LNCaP clone FGC (cell line): ENCODE results near the gene TENM4.

ENCODE experiments used
- DNase-seq: peaks from one replicate; pipeline ENCODE4 v3.0.0-alpha.2; 2011; ENCODE audit warnings: low read depth
- H3K4me3 ChIP-seq: 2 replicates; pipeline ENCODE4 v1.5.1; 2011; ENCODE audit warnings: mild to moderate bottlenecking, low read depth, low read length, control low read depth
- TF ChIP-seq, protein P1 (sequence below): IDR thresholded peaks from 2 replicates; pipeline ENCODE4 v1.5.1; 2012; ENCODE audit warnings: mild to moderate bottlenecking; ENCODE audit not compliant: control insufficient read depth, insufficient read depth; ENCODE audit errors: extremely low read depth

Gene TENM4

DNA sequence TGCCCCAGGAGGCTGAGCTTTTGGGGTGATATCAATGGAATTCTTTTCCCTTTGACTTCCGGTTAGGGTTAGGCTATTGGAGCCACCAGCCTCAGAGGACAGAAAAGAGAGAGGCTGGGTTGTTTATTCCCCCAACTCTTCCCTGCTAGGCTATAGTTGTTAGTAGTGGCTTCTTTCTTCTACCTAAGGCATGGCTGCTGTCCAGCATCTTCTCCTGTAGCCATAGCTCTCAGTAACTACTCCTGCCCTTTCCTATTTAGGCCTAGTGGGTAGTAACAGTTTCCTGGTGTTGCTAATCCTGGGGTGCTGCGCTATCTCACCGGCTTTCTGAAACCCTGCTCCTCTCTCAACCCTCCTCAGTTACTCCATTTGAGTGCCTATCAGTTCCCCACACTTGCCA is 184.9 kb downstream of the TENM4 start:
- no peak for DNase-seq
- TF ChIP-seq, protein P1, sequence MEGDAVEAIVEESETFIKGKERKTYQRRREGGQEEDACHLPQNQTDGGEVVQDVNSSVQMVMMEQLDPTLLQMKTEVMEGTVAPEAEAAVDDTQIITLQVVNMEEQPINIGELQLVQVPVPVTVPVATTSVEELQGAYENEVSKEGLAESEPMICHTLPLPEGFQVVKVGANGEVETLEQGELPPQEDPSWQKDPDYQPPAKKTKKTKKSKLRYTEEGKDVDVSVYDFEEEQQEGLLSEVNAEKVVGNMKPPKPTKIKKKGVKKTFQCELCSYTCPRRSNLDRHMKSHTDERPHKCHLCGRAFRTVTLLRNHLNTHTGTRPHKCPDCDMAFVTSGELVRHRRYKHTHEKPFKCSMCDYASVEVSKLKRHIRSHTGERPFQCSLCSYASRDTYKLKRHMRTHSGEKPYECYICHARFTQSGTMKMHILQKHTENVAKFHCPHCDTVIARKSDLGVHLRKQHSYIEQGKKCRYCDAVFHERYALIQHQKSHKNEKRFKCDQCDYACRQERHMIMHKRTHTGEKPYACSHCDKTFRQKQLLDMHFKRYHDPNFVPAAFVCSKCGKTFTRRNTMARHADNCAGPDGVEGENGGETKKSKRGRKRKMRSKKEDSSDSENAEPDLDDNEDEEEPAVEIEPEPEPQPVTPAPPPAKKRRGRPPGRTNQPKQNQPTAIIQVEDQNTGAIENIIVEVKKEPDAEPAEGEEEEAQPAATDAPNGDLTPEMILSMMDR = no peak
- no peak overlapping the region for H3K4me3 ChIP-seq

DNA sequence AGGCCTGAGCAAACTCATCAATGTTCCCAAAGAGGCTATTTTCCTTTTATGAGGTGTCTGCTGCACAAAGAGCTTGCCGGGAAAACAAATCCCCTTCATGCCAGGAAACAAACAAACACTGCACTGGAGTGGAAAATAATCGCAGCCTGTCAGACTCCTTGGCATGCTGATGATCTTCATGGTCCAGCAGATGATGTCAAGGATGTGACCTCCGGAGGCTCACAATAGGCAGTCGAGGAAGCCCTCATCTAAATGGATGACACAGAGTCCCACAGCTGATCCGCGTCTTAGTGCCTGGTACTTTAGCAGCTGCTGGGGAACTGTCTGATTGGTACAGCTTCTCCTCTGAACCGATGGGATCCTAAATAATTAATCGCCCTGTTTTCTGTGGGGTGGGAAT is 187.6 kb downstream of the TENM4 start:
- TF ChIP-seq, protein P1 = no peak
- DNase-seq = no peak
- H3K4me3 ChIP-seq = no peak overlapping the region

DNA sequence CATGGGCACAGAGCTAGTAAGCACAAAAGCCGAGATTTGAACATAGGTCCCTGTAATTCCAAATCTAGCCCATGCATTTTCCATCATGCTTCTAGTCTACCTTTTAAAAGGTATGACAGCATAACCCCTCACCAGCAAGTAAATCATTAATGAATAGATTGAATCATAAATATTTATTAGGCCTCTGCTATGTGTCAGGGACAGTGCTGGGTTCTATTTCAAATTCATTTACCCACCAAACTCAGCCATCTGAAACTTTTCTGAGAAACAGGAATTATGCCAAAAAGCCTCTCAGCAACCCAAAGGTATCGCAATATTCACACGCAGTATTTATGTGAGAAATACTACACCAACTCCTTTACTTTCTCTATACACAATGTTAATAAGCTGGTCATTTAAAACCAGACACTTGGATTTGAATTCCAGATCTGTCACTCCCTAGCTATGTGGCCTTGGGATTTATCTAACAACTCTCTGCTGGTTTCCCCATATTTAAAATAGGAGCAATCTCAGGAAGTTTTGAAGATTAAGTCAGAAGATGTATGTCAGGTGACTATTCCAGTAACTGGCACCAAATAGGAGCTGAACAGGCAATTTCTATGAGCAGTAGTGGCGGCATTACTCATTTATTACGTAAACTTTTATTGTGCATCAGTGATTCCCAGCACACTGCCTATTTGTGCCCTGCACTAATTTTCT is 191.4 kb downstream of the TENM4 start:
- no peak for DNase-seq
- H3K4me3 ChIP-seq = no peak overlapping the region
- TF ChIP-seq, protein P1 = no peak

DNA sequence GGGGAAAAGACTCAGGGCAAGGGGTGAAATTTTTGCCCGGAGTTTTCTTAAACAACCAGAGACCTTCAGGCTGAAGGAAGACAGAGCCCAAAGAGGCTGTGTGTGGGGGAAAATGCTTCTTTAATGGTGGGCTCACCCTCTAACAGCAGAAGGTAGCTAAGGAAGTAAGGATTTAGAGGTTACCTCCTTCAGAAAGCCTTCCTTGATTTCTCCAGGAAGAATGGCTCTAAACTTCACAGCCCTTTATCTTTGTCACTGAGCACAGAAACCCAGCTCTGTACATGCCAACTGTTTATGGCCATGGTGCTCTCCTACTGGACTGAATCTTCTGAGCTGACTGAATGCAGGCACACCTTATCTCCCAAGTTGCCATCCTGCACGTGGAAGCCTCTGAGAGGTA is 196.0 kb downstream of the TENM4 start:
- DNase-seq = no peak
- TF ChIP-seq, protein P1 = no peak

DNA sequence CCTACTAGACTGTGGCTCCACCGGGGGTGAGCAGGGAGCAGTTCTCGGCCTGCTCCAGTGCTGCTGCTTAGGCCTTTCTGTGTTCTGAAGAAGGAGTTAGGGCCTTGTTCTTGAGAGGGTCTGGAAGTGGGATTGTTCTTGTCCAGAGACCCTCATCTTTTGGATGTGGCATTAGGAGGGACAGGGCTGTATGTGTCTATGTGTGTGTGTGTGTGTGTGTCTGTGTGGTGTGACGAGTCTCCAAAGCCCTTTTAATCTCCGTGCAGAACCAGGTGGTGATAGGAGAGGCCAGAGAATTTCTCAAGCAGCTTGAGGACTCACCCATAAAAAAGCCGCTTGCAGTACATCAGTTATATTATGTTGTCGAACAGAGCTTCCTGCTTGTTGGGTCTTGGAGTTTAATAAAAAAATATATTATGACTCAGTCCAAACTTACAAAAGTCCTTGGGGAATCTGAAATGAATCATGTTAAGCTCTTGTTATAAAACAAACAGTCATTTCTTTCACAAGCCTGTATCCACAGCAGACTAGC is 196.5 kb downstream of the TENM4 start:
- no peak for DNase-seq
- no peak overlapping the region for H3K4me3 ChIP-seq
- TF ChIP-seq, protein P1 = no peak

More for the DNA sequence above, 196.0 kb downstream of the TENM4 start:
- H3K4me3 ChIP-seq = no peak overlapping the region

DNA sequence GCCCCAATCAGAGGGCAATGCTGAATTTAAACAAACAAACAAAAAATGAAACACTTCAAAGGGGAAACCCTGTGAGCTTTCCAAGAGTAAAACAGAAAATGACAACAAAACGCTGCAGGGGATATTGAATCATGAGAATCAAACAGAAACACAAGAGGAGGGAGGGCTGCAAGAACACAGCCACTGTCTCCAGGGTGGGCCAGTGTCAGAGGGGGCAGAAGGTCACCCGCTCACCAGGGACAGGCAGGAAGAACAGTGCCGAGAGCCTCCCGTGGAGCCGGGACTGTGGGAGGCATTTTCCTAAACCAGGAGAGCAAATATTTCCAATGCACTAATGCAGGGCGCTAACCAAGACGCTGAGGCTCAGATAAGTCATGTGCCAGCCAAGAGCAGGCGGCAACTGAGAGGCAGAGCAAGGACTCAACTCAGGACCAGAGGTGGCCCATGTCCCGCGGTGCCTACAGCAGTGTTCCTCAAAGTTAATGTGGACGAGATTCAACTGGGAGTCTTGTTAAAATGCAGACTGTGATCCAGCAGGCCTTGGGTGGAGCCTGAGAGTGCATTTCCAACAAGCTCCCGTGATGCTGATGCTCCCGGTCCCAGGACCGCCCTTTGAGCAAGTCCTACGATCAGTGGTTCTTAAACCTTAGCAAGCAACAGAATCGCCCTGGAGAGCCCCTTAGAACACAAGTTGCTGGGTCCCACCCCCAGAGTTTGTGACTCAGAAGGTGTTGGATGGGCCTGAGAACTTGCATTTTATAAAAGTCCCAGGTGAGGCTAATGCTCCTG is 197.2 kb downstream of the TENM4 start:
- no peak overlapping the region for H3K4me3 ChIP-seq
- no peak for DNase-seq
- TF ChIP-seq, protein P1 = no peak
